Esophagus mucosa (tissue), 1 donor: ENCODE measurements around the gene PCA3. TPM values are rescaled to one million over a fixed set of nuclear protein-coding genes. Genes with fewer than 3 reads are reported as not detected.

Experiments
- ATAC-seq: fragments of 200-7000 bp; cut with Tn5 transposase; one replicate; pipeline ENCODE4 v1.9.1; 2020
- total RNA-seq: library from RNA; stranded (reverse); gene quantifications from one replicate; pipeline ENCODE4 v1.2.4, GENCODE V29; 2023
- donor health status: DM: yes; HTN: yes; CAD: no.

PCA3 gene
- total RNA-seq, 1 donor from 2014 or later = not detected

DNA sequence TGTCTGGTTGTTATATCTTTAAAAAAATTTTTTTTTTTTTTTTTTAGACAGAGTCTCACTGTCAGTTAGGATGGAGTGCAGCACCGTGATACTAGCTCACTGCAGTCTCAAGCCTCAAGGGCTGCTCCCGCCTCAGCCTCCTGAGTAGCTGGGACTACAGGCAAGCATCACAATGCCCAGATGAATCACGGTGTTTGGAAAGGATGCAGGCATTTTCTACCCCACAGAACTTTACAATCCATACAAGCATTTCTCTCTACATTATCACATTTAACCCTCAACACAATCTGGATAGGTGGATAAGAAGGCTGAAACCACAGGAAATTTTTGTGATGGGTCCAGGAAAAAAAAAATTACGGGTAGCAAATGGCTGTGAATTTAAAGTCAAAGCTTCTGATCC is 5.8 kb upstream of the PCA3 start:
- ATAC-seq = no peak

DNA sequence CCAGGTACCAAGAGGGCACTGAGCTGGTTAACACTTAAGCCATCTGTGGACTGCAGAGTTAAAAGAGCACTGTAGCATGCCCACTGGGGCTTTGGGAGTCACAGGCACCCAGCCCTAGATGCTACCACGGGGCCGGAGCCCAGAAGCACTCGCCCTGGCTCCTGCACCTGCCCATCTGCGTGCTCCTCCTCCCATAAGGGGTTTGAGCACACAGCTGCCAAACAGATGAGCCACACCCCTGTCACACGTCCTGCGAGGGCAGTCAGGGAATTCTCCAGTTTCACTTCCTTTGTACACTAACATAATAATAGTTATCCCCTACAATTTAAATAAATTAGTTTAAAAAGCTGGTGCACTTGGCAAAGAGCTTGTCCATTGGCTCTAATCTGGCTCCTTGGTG is 4.5 kb upstream of the PCA3 start:
- ATAC-seq = no peak

- no peak for ATAC-seq
These were observed 2.8 kb upstream of the PCA3 start for GRCh38 chr9:76761448-76761847.

GRCh38 chr9:76766126-76766525 is 1.9 kb downstream of the PCA3 start:
- ATAC-seq = no peak

DNA sequence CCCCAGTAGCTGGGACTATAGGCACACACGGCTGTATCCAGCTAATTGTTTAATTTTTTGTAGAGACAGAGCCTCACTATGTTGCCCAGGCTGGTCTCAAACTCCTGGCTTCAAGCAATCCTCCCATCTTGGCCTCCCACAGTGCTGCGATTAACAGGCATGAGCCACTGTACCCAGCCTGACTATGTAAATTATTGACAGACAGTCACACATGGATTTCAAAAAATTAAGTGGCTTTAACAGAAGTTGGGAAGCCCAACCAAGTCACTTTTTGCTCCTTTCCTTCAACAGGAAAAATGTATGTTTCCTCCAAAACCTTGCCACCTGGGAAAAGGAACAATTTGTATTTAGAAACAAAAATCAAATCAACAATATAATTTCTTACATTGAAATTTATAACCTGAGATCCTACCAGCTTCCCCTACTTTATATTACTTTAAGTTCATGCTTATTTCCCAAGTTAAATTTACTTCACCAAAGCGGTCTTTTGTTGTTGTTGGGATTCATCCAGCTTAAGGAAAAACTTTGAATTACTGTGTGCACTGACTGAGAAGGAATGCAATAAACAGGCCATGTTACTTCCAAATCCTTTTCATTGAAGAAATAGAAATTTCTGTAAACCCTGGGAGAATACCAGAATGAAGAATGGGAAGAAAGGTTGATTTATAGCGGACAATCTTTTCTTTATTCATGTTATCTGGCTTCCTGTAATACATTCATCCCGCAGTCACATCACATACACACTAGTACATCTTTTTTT is 8.6 kb downstream of the PCA3 start:
- no peak for ATAC-seq

- no peak for ATAC-seq
These were observed 20.6 kb downstream of the PCA3 start for GRCh38 chr9:76784881-76785280.

DNA sequence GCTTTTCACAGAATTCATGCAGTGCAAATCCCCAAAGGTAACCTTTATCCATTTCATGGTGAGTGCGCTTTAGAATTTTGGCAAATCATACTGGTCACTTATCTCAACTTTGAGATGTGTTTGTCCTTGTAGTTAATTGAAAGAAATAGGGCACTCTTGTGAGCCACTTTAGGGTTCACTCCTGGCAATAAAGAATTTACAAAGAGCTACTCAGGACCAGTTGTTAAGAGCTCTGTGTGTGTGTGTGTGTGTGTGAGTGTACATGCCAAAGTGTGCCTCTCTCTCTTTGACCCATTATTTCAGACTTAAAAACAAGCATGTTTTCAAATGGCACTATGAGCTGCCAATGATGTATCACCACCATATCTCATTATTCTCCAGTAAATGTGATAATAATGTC is 21.3 kb downstream of the PCA3 start:
- ATAC-seq = no peak

- no peak for ATAC-seq
These were observed 23.4 kb downstream of the PCA3 start for GRCh38 chr9:76787677-76788076.

DNA sequence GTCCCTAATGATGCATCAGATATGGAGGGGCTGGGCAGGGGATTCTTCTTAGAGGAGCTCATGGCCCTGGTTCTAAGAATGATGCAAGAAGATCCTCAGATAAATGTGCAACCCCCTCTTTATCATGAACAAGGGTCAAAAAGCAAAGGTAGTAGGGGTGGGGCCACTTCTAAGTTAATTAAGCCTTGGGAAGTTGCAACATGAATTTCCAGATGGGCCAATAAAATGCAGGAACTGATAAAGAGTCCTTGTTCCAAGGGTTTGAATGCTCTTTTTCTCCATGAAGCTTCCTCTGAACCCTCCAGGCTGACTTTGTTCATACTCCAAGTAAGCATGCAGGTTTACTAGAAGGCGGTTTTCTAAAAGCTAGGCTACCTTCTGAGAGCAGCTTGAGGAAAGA is 25.6 kb downstream of the PCA3 start:
- no peak for ATAC-seq

DNA sequence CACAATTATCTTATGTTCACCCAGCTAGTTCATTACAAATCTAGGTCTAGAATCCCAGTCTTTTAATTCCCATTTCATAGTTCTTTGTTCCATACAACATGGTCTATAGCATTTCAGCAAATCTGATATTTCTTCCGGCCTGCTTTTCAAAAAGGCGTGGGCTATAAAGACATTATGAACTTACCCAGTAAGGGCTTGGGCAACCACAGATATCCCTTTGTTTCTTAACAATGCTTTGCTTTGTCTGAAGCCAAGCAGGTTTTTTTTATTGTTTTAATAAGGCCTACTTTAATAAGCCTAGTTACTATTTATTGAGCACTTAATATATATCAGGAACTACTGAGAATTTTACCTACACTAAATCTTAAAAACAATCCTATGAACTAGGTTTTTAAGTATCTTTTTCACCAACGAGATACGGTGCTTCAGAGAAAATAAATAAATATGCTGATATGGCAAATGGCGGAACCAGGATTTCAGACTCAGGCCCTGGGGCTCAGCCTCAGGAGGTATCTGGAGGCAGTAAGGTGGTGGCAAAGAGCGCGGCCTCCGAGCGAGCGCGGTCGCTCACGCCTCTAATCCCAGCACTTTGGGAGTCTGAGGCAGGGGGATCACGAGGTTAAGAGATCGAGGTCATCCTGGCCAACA is 29.7 kb downstream of the PCA3 start:
- ATAC-seq = no peak

GRCh38 chr9:76796296-76796695 is 32.1 kb downstream of the PCA3 start:
- no peak for ATAC-seq

GRCh38 chr9:76798527-76798926 is 34.3 kb downstream of the PCA3 start:
- no peak for ATAC-seq

- no peak for ATAC-seq
These were observed 35.2 kb downstream of the PCA3 start for GRCh38 chr9:76799473-76799872.

GRCh38 chr9:76800901-76801300 is 36.7 kb downstream of the PCA3 start:
- ATAC-seq = no peak

- ATAC-seq = no peak
These were observed 38.8 kb downstream of the PCA3 start for GRCh38 chr9:76803083-76803482.

GRCh38 chr9:76803762-76804161 is 39.5 kb downstream of the PCA3 start:
- ATAC-seq = no peak

- no peak for ATAC-seq
These were observed 44.4 kb downstream of the PCA3 start for GRCh38 chr9:76808636-76809035.

- ATAC-seq = peak; percentile 74
These were observed 46.2 kb downstream of the PCA3 start for GRCh38 chr9:76810377-76810957.

DNA sequence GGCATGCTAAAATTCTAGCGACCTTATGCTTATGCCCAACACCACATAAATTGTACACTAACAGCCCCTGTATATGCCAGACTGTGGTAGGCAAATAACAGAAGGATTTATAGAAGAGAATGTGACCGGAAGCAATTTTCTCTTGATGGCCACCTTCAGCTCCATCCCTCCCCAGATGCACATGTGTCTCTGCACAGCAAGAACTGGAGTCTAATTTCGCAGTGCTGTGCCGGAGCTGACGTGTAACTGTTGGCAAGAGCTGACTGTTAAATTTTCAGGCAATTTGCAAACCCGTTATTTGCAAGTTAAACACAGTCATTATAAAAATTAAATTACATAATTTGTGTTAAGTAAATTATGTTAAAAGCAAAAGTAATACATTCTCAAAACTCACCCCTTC is 48.4 kb downstream of the PCA3 start:
- no peak for ATAC-seq

DNA sequence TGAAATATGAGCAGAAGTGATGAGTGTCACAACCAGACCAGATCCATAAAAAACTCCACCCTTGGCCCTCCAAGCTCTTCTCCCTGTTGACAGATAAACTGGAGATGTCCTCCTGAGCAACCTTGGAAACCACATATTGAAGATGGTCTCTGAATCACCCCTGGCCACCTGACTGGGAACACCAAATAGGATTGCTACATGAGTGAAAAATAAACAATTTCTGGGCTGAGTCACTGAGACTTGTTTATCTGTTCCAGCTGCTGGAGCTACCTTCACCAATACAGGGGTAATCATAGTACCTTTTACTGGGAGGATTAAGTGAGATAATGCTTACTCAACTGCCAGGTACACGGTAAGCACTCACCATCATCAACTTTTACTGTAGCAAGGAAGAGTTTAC is 53.3 kb downstream of the PCA3 start:
- peak; percentile 69 for ATAC-seq

DNA sequence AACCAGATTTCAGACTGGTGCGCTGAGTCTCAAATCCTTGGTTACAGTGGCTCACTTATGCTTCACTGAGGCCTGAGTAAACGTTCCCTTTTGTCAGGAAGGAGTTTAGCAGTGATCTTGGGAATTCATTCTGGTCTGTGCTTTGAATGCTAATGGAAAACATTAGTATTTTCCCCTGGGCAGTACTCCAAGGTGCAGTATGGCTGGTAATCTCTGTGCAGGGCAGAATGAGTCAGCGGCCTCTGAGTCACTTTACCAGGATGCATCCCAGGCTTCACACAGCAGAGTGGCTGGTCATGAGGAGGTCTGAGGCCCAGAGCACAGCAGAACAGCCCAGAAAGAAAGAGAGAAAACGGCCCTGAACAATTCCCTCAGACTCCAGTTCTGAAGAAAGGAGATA is 54.0 kb downstream of the PCA3 start:
- ATAC-seq = peak; percentile 99

DNA sequence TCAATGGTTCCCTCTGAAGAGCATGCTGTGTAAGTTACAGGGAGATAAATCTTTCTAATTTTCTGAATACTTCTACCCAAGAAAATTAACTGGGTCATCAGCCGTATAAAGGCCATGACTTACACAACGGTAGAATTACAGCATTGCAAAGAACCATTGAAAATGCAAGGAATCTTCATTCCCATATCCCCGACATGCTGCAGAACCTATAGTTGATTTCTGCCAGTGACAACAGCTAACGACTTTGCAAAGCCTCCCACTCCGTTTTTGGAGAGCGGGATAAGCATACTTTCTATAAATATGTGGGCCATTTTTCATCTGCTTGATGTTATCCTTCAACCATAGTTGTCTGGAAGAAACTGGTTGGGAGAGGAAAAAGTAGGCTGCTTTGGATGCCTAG is 56.2 kb downstream of the PCA3 start:
- no peak for ATAC-seq

- no peak for ATAC-seq
These were observed 63.2 kb downstream of the PCA3 start for GRCh38 chr9:76827296-76828080.
